H1 (cell line): ENCODE data around the gene RNF144A.

ENCODE experiments used
- ATF2 ChIP-seq: IDR thresholded peaks from 2 replicates; pipeline ENCODE4 v1.6.1; 2012; ENCODE audit warnings: low read length, inconsistent platforms
- CEBPB ChIP-seq: IDR thresholded peaks from 2 replicates; pipeline ENCODE4 v1.6.1; 2012; ENCODE audit warnings: low read depth, low read length
- CHD7 ChIP-seq: fragments of 300-600 bp; sonication (generic); IDR thresholded peaks from 2 replicates; pipeline ENCODE4 v1.7.1; 2012; ENCODE audit warnings: low read length, moderate library complexity, mild to moderate bottlenecking, inconsistent platforms; ENCODE audit not compliant: insufficient replicate concordance
- CTCF ChIP-seq, 3 experiments: IDR thresholded peaks; 1 replicate in 2 of 3; 2 replicates in 1 of 3; pipeline versions ENCODE4 v1.5.1 to v1.6.1; 2011; ENCODE audit warnings: low read length in 3 of 3, mild to moderate bottlenecking in 3 of 3, inconsistent platforms in 2 of 3, low read depth in 1 of 3, moderate library complexity in 1 of 3; ENCODE audit not compliant: insufficient read depth in 1 of 3; ENCODE audit errors: control extremely low read depth in 1 of 3
- EZH2 ChIP-seq: fragments of 200-600 bp; sonication (generic); IDR thresholded peaks from 2 replicates; pipeline ENCODE4 v1.7.1; 2012; ENCODE audit warnings: low read depth, mild to moderate bottlenecking, moderate library complexity, low read length, inconsistent platforms; ENCODE audit not compliant: severe bottlenecking
- FOSL1 ChIP-seq: IDR thresholded peaks from 2 replicates; pipeline ENCODE4 v1.6.1; 2011; ENCODE audit warnings: mild to moderate bottlenecking, low read depth, low read length, moderate library complexity; ENCODE audit not compliant: insufficient read depth
- MAX ChIP-seq: IDR thresholded peaks from 2 replicates; pipeline ENCODE4 v1.6.1; 2012; ENCODE audit warnings: inconsistent platforms
- POLR2A ChIP-seq, 2 experiments: IDR thresholded peaks; 1 replicate in 1 of 2; 2 replicates in 1 of 2; pipeline ENCODE4 v1.6.1; 2011; ENCODE audit warnings: low read depth in 2 of 2, low read length in 2 of 2, mild to moderate bottlenecking in 2 of 2; ENCODE audit errors: control extremely low read depth in 1 of 2
- POLR2AphosphoS5 ChIP-seq: IDR thresholded peaks from 2 replicates; pipeline ENCODE4 v1.6.1; 2011; ENCODE audit warnings: low read depth, low read length
- SAP30 ChIP-seq: fragments of 300-600 bp; sonication (generic); IDR thresholded peaks from 2 replicates; pipeline ENCODE4 v1.7.1; 2012; ENCODE audit warnings: low read length, moderate library complexity, mild to moderate bottlenecking, inconsistent platforms; ENCODE audit not compliant: insufficient read depth, insufficient replicate concordance
- SIRT6 ChIP-seq: IDR thresholded peaks from one replicate; pipeline ENCODE4 v1.7.1; 2012; ENCODE audit warnings: low read length, inconsistent platforms
- TAF7 ChIP-seq: optimal IDR thresholded peaks from 2 replicates; pipeline ENCODE3; 2011; ENCODE audit warnings: low read depth, mild to moderate bottlenecking, inconsistent platforms, low read length, moderate library complexity, borderline replicate concordance
- ZNF274 ChIP-seq: IDR thresholded peaks from 2 replicates; pipeline ENCODE4 v1.7.0; 2012; ENCODE audit warnings: low read length, borderline replicate concordance; ENCODE audit errors: extremely low read depth

- TF ChIP-seq CTCF (IDR thresholded peaks at IDR 0.05; ENCODE audit: control extremely low read depth in 1 of 3, insufficient read depth in 1 of 3, low read depth in 1 of 3, low read length in 3 of 3) (no peak), SAP30 (no peak), EZH2 (no peak), MAX (no peak), TAF7 (no peak), POLR2A (IDR thresholded peaks at IDR 0.05; ENCODE audit: control extremely low read depth in 1 of 2, low read depth in 2 of 2, low read length in 2 of 2) (no peak), ZNF274 (no peak), CEBPB (no peak), POLR2AphosphoS5 (no peak), ATF2 (no peak), FOSL1 (no peak), CHD7 (no peak), SIRT6 (no peak)
These were observed 107.9 kb downstream of the RNF144A start for GRCh38 chr2:7025082-7025481.
